ENCODE results near the gene RFNG.

Gene RFNG

GRCh38 chr17:82063424-82064415, 12.1 kb upstream of the RFNG start:
- DNase-seq (ENCODE audit: low read depth, low spot score): no peak
- CTCF ChIA-PET: interaction anchor here (1.0 to 3.9 kb wide), 4 partner anchors 9 to 104 kb away, joined by 3 to 12 read pairs (median 6); partner anchors contain the start of genes DCXR and RAC3
- TF ChIP-seq CTCF (IDR thresholded peaks at IDR 0.05; ENCODE audit: insufficient read depth, low read length, missing control alignments): no peak
- POLR2A ChIA-PET: interaction anchor here (1.2 kb wide), 1 partner anchor 10 kb away, joined by 4 read pairs; no protein-coding TSS in a partner anchor
- peak overlapping the region; percentile 73 for H3K4me3 ChIP-seq (ENCODE audit: low read depth, low read length)

- CTCF ChIA-PET: interaction anchor here (1.0 to 3.9 kb wide), 2 partner anchors 25 to 33 kb away, joined by 3 to 12 read pairs; partner anchors contain the start of genes DCXR and RAC3
- H3K4me3 ChIP-seq (ENCODE audit: low read depth, low read length): no peak overlapping the region; the same call in 1 of the 2 replicates
- DNase-seq (ENCODE audit: low read depth, low spot score): no peak
- no peak for TF ChIP-seq CTCF (IDR thresholded peaks at IDR 0.05; ENCODE audit: insufficient read depth, low read length, missing control alignments)
- POLR2A ChIA-PET: no interaction called here
These were observed 11.4 kb upstream of the RFNG start for GRCh38 chr17:82062984-82063368.

- DNase-seq (ENCODE audit: low read depth, low spot score): no peak
- POLR2A ChIA-PET: no interaction called here
- H3K4me3 ChIP-seq (ENCODE audit: low read depth, low read length): no peak overlapping the region
- no peak for TF ChIP-seq CTCF (IDR thresholded peaks at IDR 0.05; ENCODE audit: insufficient read depth, low read length, missing control alignments)
- CTCF ChIA-PET: interaction anchor here (1.5 to 3.9 kb wide), 2 partner anchors 32 to 89 kb away, joined by 3 to 12 read pairs; partner anchors contain the start of gene RAC3
These were observed 10.7 kb upstream of the RFNG start for GRCh38 chr17:82062076-82062983.

- TF ChIP-seq CTCF (IDR thresholded peaks at IDR 0.05; ENCODE audit: insufficient read depth, low read length, missing control alignments): no peak
- ChIA-PET CTCF (interaction anchor here (1.5 to 3.9 kb wide), 2 partner anchors 31 to 90 kb away, joined by 3 to 12 read pairs; partner anchors contain the start of gene RAC3), POLR2A (interaction anchor here (1.0 kb wide), 1 partner anchor 12 kb away, joined by 3 read pairs; no protein-coding TSS in a partner anchor)
- no peak for DNase-seq (ENCODE audit: low read depth, low spot score)
- H3K4me3 ChIP-seq (ENCODE audit: low read depth, low read length): no peak overlapping the region
These were observed 9.7 kb upstream of the RFNG start for GRCh38 chr17:82061047-82061925.

- no peak overlapping the region for H3K4me3 ChIP-seq (ENCODE audit: low read depth, low read length)
- DNase-seq (ENCODE audit: low read depth, low spot score): no peak
- POLR2A ChIA-PET: interaction anchor here (1.0 kb wide), 1 partner anchor 13 kb away, joined by 3 read pairs; no protein-coding TSS in a partner anchor
- no peak for TF ChIP-seq CTCF (IDR thresholded peaks at IDR 0.05; ENCODE audit: insufficient read depth, low read length, missing control alignments)
- CTCF ChIA-PET: interaction anchor here (1.7 kb wide), 1 partner anchor 41 kb away, joined by 6 read pairs; no protein-coding TSS in a partner anchor
These were observed 9.0 kb upstream of the RFNG start for GRCh38 chr17:82060614-82061013.
